Measurements from ENCODE around the gene ZKSCAN7.

ZKSCAN7 gene

GRCh38 chr3:44554626-44555592 lies at the start of gene ZKSCAN7:
ZKSCAN7 (plus strand) TSS chr3:44555193; CDS start chr3:44557048, 1,855 bp downstream.
- Histone ChIP-seq H3K36me3 (ENCODE audit: insufficient read depth, insufficient read length, low read length) (peaks cover 35% of the 10 kb centered on the region), H3K27me3 (ENCODE audit: insufficient read depth, insufficient read length) (no peaks in the 10 kb centered on the region), H3K4me1 (ENCODE audit: insufficient read depth, insufficient read length) (no peaks in the 10 kb centered on the region), H3K9ac (ENCODE audit: insufficient read length, low read depth) (peak within 1 kb of the TSS; percentile 93), H3K4me3 (ENCODE audit: insufficient read length, low read depth) (peak within 1 kb of the TSS; percentile 98), H3K9me3 (ENCODE audit: insufficient read depth, low read length) (peaks cover 4% of the 10 kb centered on the region; the same call in 1 of the 2 replicates)
- TF ChIP-seq YY1 (IDR thresholded peaks at IDR 0.05; ENCODE audit: insufficient read depth, insufficient read length), result peak; percentile 52
- TF ChIP-seq SUZ12 (IDR thresholded peaks at IDR 0.05; ENCODE audit: extremely low read depth, insufficient read depth, insufficient read length), result no peak
- peak; percentile 27 for DNase-seq (ENCODE audit: low read depth, low spot score)

GRCh38 chr3:44506556-44506955 lies 48.4 kb upstream of the ZKSCAN7 start:
- H3K27me3 ChIP-seq (ENCODE audit: insufficient read depth, insufficient read length), result no peaks in the 10 kb centered on the region
- H3K4me1 ChIP-seq (ENCODE audit: insufficient read depth, insufficient read length), result peaks cover under 1% of the 10 kb centered on the region
- no peak for TF ChIP-seq SUZ12 (IDR thresholded peaks at IDR 0.05; ENCODE audit: extremely low read depth, insufficient read depth, insufficient read length)
- TF ChIP-seq ZNF274 (IDR thresholded peaks at IDR 0.05; ENCODE audit: low read depth, low read length), result no peak
- TF ChIP-seq YY1 (IDR thresholded peaks at IDR 0.05; ENCODE audit: insufficient read depth, insufficient read length), result no peak
- DNase-seq (ENCODE audit: low read depth, low spot score), result no peak
- peaks cover 14% of the 10 kb centered on the region for H3K36me3 ChIP-seq (ENCODE audit: insufficient read depth, insufficient read length, low read length)
- no peak overlapping the region for H3K4me3 ChIP-seq (ENCODE audit: insufficient read length, low read depth)
- H3K9me3 ChIP-seq (ENCODE audit: insufficient read depth, low read length), result peaks cover 21% of the 10 kb centered on the region
- no peak overlapping the region for H3K9ac ChIP-seq (ENCODE audit: insufficient read length, low read depth)

GRCh38 chr3:44506961-44507360 lies 48.0 kb upstream of the ZKSCAN7 start:
- Histone ChIP-seq H3K4me3 (ENCODE audit: insufficient read length, low read depth) (no peak overlapping the region), H3K4me1 (ENCODE audit: insufficient read depth, insufficient read length) (peaks cover 5% of the 10 kb centered on the region), H3K9ac (ENCODE audit: insufficient read length, low read depth) (no peak overlapping the region), H3K9me3 (ENCODE audit: insufficient read depth, low read length) (peaks cover 17% of the 10 kb centered on the region), H3K27me3 (ENCODE audit: insufficient read depth, insufficient read length) (no peaks in the 10 kb centered on the region), H3K36me3 (ENCODE audit: insufficient read depth, insufficient read length, low read length) (peaks cover 10% of the 10 kb centered on the region)
- no peak for TF ChIP-seq SUZ12 (IDR thresholded peaks at IDR 0.05; ENCODE audit: extremely low read depth, insufficient read depth, insufficient read length)
- TF ChIP-seq YY1 (IDR thresholded peaks at IDR 0.05; ENCODE audit: insufficient read depth, insufficient read length), result no peak
- TF ChIP-seq ZNF274 (IDR thresholded peaks at IDR 0.05; ENCODE audit: low read depth, low read length), result no peak
- DNase-seq (ENCODE audit: low read depth, low spot score), result peak; percentile 46

- Histone ChIP-seq H3K9ac (ENCODE audit: insufficient read length, low read depth) (peak overlapping the region; percentile 47), H3K36me3 (ENCODE audit: insufficient read depth, insufficient read length, low read length) (peaks cover 4% of the 10 kb centered on the region), H3K4me1 (ENCODE audit: insufficient read depth, insufficient read length) (peaks cover 5% of the 10 kb centered on the region), H3K9me3 (ENCODE audit: insufficient read depth, low read length) (no peaks in the 10 kb centered on the region; the same call in 1 of the 2 replicates), H3K27me3 (ENCODE audit: insufficient read depth, insufficient read length) (no peaks in the 10 kb centered on the region), H3K4me3 (ENCODE audit: insufficient read length, low read depth) (peak overlapping the region; percentile 73)
- TF ChIP-seq ZNF274 (IDR thresholded peaks at IDR 0.05; ENCODE audit: low read depth, low read length) (no peak), YY1 (IDR thresholded peaks at IDR 0.05; ENCODE audit: insufficient read depth, insufficient read length) (no peak), SUZ12 (IDR thresholded peaks at IDR 0.05; ENCODE audit: extremely low read depth, insufficient read depth, insufficient read length) (no peak)
- no peak for DNase-seq (ENCODE audit: low read depth, low spot score)
Observed at GRCh38 chr3:44509393-44509921, 45.5 kb upstream of the ZKSCAN7 start.

- DNase-seq (ENCODE audit: low read depth, low spot score), result no peak
- Histone ChIP-seq H3K4me1 (ENCODE audit: insufficient read depth, insufficient read length) (peaks cover 5% of the 10 kb centered on the region), H3K27me3 (ENCODE audit: insufficient read depth, insufficient read length) (no peaks in the 10 kb centered on the region), H3K9me3 (ENCODE audit: insufficient read depth, low read length) (no peaks in the 10 kb centered on the region; the same call in 1 of the 2 replicates), H3K9ac (ENCODE audit: insufficient read length, low read depth) (peak overlapping the region; percentile 81), H3K36me3 (ENCODE audit: insufficient read depth, insufficient read length, low read length) (peaks cover 4% of the 10 kb centered on the region), H3K4me3 (ENCODE audit: insufficient read length, low read depth) (peak overlapping the region; percentile 73)
- TF ChIP-seq SUZ12 (IDR thresholded peaks at IDR 0.05; ENCODE audit: extremely low read depth, insufficient read depth, insufficient read length) (no peak), ZNF274 (IDR thresholded peaks at IDR 0.05; ENCODE audit: low read depth, low read length) (no peak), YY1 (IDR thresholded peaks at IDR 0.05; ENCODE audit: insufficient read depth, insufficient read length) (no peak)
Observed at GRCh38 chr3:44510000-44510368, 45.0 kb upstream of the ZKSCAN7 start.

DNA sequence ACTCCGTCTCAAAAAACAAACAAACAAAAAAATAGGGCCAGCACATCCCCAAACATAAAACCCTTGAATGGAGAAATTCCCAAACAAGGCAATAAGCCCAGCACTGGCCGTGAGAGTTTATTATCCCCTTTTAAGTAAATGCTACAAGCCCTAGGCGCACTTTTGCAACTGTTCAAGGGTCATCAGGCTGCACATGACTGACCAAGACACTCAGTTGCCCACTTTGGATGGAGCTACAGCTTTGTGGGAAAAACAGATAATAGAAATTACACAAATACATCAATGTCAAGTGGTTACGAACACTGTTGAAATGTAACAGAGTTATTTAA lies 43.8 kb upstream of the ZKSCAN7 start:
- Histone ChIP-seq H3K27me3 (ENCODE audit: insufficient read depth, insufficient read length) (no peaks in the 10 kb centered on the region), H3K9me3 (ENCODE audit: insufficient read depth, low read length) (no peaks in the 10 kb centered on the region), H3K4me1 (ENCODE audit: insufficient read depth, insufficient read length) (peaks cover 5% of the 10 kb centered on the region), H3K4me3 (ENCODE audit: insufficient read length, low read depth) (peak overlapping the region; percentile 56), H3K9ac (ENCODE audit: insufficient read length, low read depth) (peak overlapping the region; percentile 70), H3K36me3 (ENCODE audit: insufficient read depth, insufficient read length, low read length) (no peaks in the 10 kb centered on the region)
- no peak for DNase-seq (ENCODE audit: low read depth, low spot score)
- TF ChIP-seq SUZ12 (IDR thresholded peaks at IDR 0.05; ENCODE audit: extremely low read depth, insufficient read depth, insufficient read length) (no peak), YY1 (IDR thresholded peaks at IDR 0.05; ENCODE audit: insufficient read depth, insufficient read length) (no peak)

- Histone ChIP-seq H3K9me3 (ENCODE audit: insufficient read depth, low read length) (no peaks in the 10 kb centered on the region), H3K4me3 (ENCODE audit: insufficient read length, low read depth) (no peak overlapping the region), H3K9ac (ENCODE audit: insufficient read length, low read depth) (no peak overlapping the region), H3K27me3 (ENCODE audit: insufficient read depth, insufficient read length) (no peaks in the 10 kb centered on the region), H3K36me3 (ENCODE audit: insufficient read depth, insufficient read length, low read length) (no peaks in the 10 kb centered on the region), H3K4me1 (ENCODE audit: insufficient read depth, insufficient read length) (peaks cover 5% of the 10 kb centered on the region)
- no peak for DNase-seq (ENCODE audit: low read depth, low spot score)
- no peak for TF ChIP-seq ZNF274 (IDR thresholded peaks at IDR 0.05; ENCODE audit: low read depth, low read length)
- TF ChIP-seq YY1 (IDR thresholded peaks at IDR 0.05; ENCODE audit: insufficient read depth, insufficient read length), result no peak
- TF ChIP-seq SUZ12 (IDR thresholded peaks at IDR 0.05; ENCODE audit: extremely low read depth, insufficient read depth, insufficient read length), result no peak
Observed at GRCh38 chr3:44513513-44513912, 41.5 kb upstream of the ZKSCAN7 start.

Data from NT2/D1 (cell line).